Measurements from ENCODE around the gene KDM4E.
"Not testable (repeated sequence)": the region's sequence is repeated elsewhere in the genome, so short reads cannot be mapped to it uniquely, and the experiment has no call there.

Gene KDM4E

GRCh38 chr11:95044010-95044409, 19.0 kb downstream of the KDM4E start:
- H3K36me3 ChIP-seq (ENCODE audit: control insufficient read depth in 1 of 2, insufficient read depth in 2 of 2, low read length in 2 of 2) = no peaks in the 10 kb centered on the region
- no peak overlapping the region for H3K27ac ChIP-seq (ENCODE audit: low read depth, low read length)
- H2AFZ ChIP-seq (ENCODE audit: insufficient read depth, low read length, poor library complexity) = no peak overlapping the region
- H3K9ac ChIP-seq (ENCODE audit: low read length) = no peak overlapping the region
- no peaks in the 10 kb centered on the region for H3K27me3 ChIP-seq (ENCODE audit: insufficient read depth, low read length)
- H4K91ac ChIP-seq (ENCODE audit: low read depth, low read length) = no peak overlapping the region
- no peak overlapping the region for H3K4ac ChIP-seq (ENCODE audit: low read depth, low read length)
- DNase-seq = no peak
- H2BK12ac ChIP-seq (ENCODE audit: low read length) = no peak overlapping the region
- no peak overlapping the region for H3K23ac ChIP-seq (ENCODE audit: low read length)
- WGBS (ENCODE audit: extremely low coverage, insufficient coverage, insufficient read length) = no CpG with 5 or more reads among the region's 4 CpGs
- no peak overlapping the region for H2BK5ac ChIP-seq (ENCODE audit: low read depth, low read length, poor library complexity)
- H3K4me1 ChIP-seq (ENCODE audit: control insufficient read depth in 1 of 2, insufficient read depth in 2 of 2, low read length in 2 of 2) = no peaks in the 10 kb centered on the region
- H3K79me1 ChIP-seq (ENCODE audit: low read length) = no peaks in the 10 kb centered on the region
- H4K12ac ChIP-seq (ENCODE audit: low read depth, low read length) = no peak overlapping the region
- no peak overlapping the region for H4K8ac ChIP-seq (ENCODE audit: low read depth, low read length)
- no peak overlapping the region for H3K4me2 ChIP-seq (ENCODE audit: low read length)
- no peak overlapping the region for H2AK5ac ChIP-seq (ENCODE audit: low read length)
- H3K4me3 ChIP-seq (ENCODE audit: low read depth, low read length) = no peak overlapping the region
- no peak overlapping the region for H2BK120ac ChIP-seq (ENCODE audit: insufficient read depth, low read length, poor library complexity)
- no peak overlapping the region for H3K18ac ChIP-seq (ENCODE audit: low read length)
- H3K79me2 ChIP-seq (ENCODE audit: control insufficient read depth, insufficient read depth, low read length, poor library complexity) = no peaks in the 10 kb centered on the region
- H3K9me3 ChIP-seq (ENCODE audit: insufficient read depth, low read depth, low read length) = no peaks in the 10 kb centered on the region
- no peak overlapping the region for H3K14ac ChIP-seq (ENCODE audit: low read length)

GRCh38 chr11:95045812-95046211, 20.8 kb downstream of the KDM4E start:
- Histone ChIP-seq H3K4me2 (ENCODE audit: low read length) (no peak overlapping the region), H3K23ac (ENCODE audit: low read length) (no peak overlapping the region), H2BK120ac (ENCODE audit: insufficient read depth, low read length, poor library complexity) (no peak overlapping the region), H3K18ac (ENCODE audit: low read length) (no peak overlapping the region), H3K9me3 (ENCODE audit: insufficient read depth, low read depth, low read length) (peaks cover 4% of the 10 kb centered on the region), H2BK5ac (ENCODE audit: low read depth, low read length, poor library complexity) (no peak overlapping the region), H3K79me1 (ENCODE audit: low read length) (no peaks in the 10 kb centered on the region), H2AFZ (ENCODE audit: insufficient read depth, low read length, poor library complexity) (no peak overlapping the region), H3K14ac (ENCODE audit: low read length) (no peak overlapping the region), H4K91ac (ENCODE audit: low read depth, low read length) (no peak overlapping the region), H3K4me1 (ENCODE audit: control insufficient read depth in 1 of 2, insufficient read depth in 2 of 2, low read length in 2 of 2) (no peaks in the 10 kb centered on the region), H3K4me3 (ENCODE audit: low read depth, low read length) (no peak overlapping the region), H3K4ac (ENCODE audit: low read depth, low read length) (no peak overlapping the region), H3K27ac (ENCODE audit: low read depth, low read length) (no peak overlapping the region), H3K79me2 (ENCODE audit: control insufficient read depth, insufficient read depth, low read length, poor library complexity) (no peaks in the 10 kb centered on the region), H2BK12ac (ENCODE audit: low read length) (no peak overlapping the region), H4K8ac (ENCODE audit: low read depth, low read length) (no peak overlapping the region), H2AK5ac (ENCODE audit: low read length) (no peak overlapping the region), H3K36me3 (ENCODE audit: control insufficient read depth in 1 of 2, insufficient read depth in 2 of 2, low read length in 2 of 2) (no peaks in the 10 kb centered on the region), H3K27me3 (ENCODE audit: insufficient read depth, low read length) (no peaks in the 10 kb centered on the region), H3K9ac (ENCODE audit: low read length) (no peak overlapping the region), H4K12ac (ENCODE audit: low read depth, low read length) (no peak overlapping the region)
- DNase-seq = no peak

DNA sequence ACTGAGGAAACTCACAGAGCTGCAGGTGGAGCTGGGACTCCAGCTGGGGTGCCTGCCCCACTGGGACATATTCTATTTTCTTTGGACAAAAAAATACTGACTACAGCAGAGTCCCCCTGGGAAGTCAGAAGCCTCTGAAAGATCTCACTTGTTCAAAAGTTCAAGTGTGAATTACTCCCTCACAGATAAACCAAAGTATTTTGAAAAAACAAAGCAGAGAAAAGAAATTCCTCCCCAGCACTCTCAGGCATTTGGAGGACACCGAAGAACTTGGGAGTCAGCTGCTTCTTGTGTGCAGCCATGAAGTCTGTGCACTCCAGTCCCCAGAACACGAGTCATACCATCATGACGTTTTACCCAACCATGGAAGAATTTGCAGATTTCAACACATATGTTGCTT, 24.1 kb downstream of the KDM4E start, which contains the start of gene KDM4F:
TSS of gene KDM4F (plus strand) at position 301 of the 400 bp plus-strand sequence.
- not testable (repeated sequence) for H3K9me3 ChIP-seq (ENCODE audit: insufficient read depth, low read depth, low read length); H3K4me2 ChIP-seq (ENCODE audit: low read length); H3K4ac ChIP-seq (ENCODE audit: low read depth, low read length); H2AK5ac ChIP-seq (ENCODE audit: low read length); H3K27me3 ChIP-seq (ENCODE audit: insufficient read depth, low read length); H4K91ac ChIP-seq (ENCODE audit: low read depth, low read length); H3K9ac ChIP-seq (ENCODE audit: low read length); H2BK12ac ChIP-seq (ENCODE audit: low read length); H2AFZ ChIP-seq (ENCODE audit: insufficient read depth, low read length, poor library complexity); DNase-seq; H3K4me3 ChIP-seq (ENCODE audit: low read depth, low read length); H3K79me2 ChIP-seq (ENCODE audit: control insufficient read depth, insufficient read depth, low read length, poor library complexity); H4K12ac ChIP-seq (ENCODE audit: low read depth, low read length); H3K23ac ChIP-seq (ENCODE audit: low read length); H2BK120ac ChIP-seq (ENCODE audit: insufficient read depth, low read length, poor library complexity); H3K36me3 ChIP-seq (ENCODE audit: control insufficient read depth in 1 of 2, insufficient read depth in 2 of 2, low read length in 2 of 2); H3K14ac ChIP-seq (ENCODE audit: low read length); H3K79me1 ChIP-seq (ENCODE audit: low read length); H3K4me1 ChIP-seq (ENCODE audit: control insufficient read depth in 1 of 2, insufficient read depth in 2 of 2, low read length in 2 of 2); H3K18ac ChIP-seq (ENCODE audit: low read length); H4K8ac ChIP-seq (ENCODE audit: low read depth, low read length); H2BK5ac ChIP-seq (ENCODE audit: low read depth, low read length, poor library complexity); H3K27ac ChIP-seq (ENCODE audit: low read depth, low read length)
- WGBS (ENCODE audit: extremely low coverage, insufficient coverage, insufficient read length) = no CpG with 5 or more reads among the region's 3 CpGs

- H3K4me2 ChIP-seq (ENCODE audit: low read length) = no peak overlapping the region
- H4K8ac ChIP-seq (ENCODE audit: low read depth, low read length) = no peak overlapping the region
- H2AFZ ChIP-seq (ENCODE audit: insufficient read depth, low read length, poor library complexity) = no peak overlapping the region
- DNase-seq = no peak
- no peaks in the 10 kb centered on the region for H3K79me1 ChIP-seq (ENCODE audit: low read length)
- no peak overlapping the region for H4K91ac ChIP-seq (ENCODE audit: low read depth, low read length)
- H2BK5ac ChIP-seq (ENCODE audit: low read depth, low read length, poor library complexity) = no peak overlapping the region
- H3K9me3 ChIP-seq (ENCODE audit: insufficient read depth, low read depth, low read length) = peaks cover 7% of the 10 kb centered on the region
- no peak overlapping the region for H3K23ac ChIP-seq (ENCODE audit: low read length)
- no peak overlapping the region for H2AK5ac ChIP-seq (ENCODE audit: low read length)
- H3K4ac ChIP-seq (ENCODE audit: low read depth, low read length) = no peak overlapping the region
- no CpG with 5 or more reads among the region's 22 CpGs for WGBS (ENCODE audit: extremely low coverage, insufficient coverage, insufficient read length)
- H4K12ac ChIP-seq (ENCODE audit: low read depth, low read length) = no peak overlapping the region
- no peak overlapping the region for H3K18ac ChIP-seq (ENCODE audit: low read length)
- no peak overlapping the region for H2BK120ac ChIP-seq (ENCODE audit: insufficient read depth, low read length, poor library complexity)
- no peak overlapping the region for H3K9ac ChIP-seq (ENCODE audit: low read length)
- H3K4me1 ChIP-seq (ENCODE audit: control insufficient read depth in 1 of 2, insufficient read depth in 2 of 2, low read length in 2 of 2) = no peaks in the 10 kb centered on the region
- H3K27me3 ChIP-seq (ENCODE audit: insufficient read depth, low read length) = peaks cover 5% of the 10 kb centered on the region
- H3K4me3 ChIP-seq (ENCODE audit: low read depth, low read length) = no peak overlapping the region
- H3K27ac ChIP-seq (ENCODE audit: low read depth, low read length) = no peak overlapping the region
- no peak overlapping the region for H2BK12ac ChIP-seq (ENCODE audit: low read length)
- H3K36me3 ChIP-seq (ENCODE audit: control insufficient read depth in 1 of 2, insufficient read depth in 2 of 2, low read length in 2 of 2) = no peaks in the 10 kb centered on the region
- no peaks in the 10 kb centered on the region for H3K79me2 ChIP-seq (ENCODE audit: control insufficient read depth, insufficient read depth, low read length, poor library complexity)
- H3K14ac ChIP-seq (ENCODE audit: low read length) = no peak overlapping the region
These were observed 25.6 kb downstream of the KDM4E start for GRCh38 chr11:95050595-95051202.

All from trophoblast cell (in vitro differentiated cells and primary cell).